GM21576 (cell line): Measurements from ENCODE around the gene KCNMA1.

Experiments
- ATAC-seq: cut with Tn5 transposase; IDR thresholded peaks from one replicate; pipeline ENCODE4 v1.9.1; 2021; ENCODE audit warnings: mild to moderate bottlenecking, moderate library complexity; ENCODE audit not compliant: unreplicated experiment

The KCNMA1 gene

DNA sequence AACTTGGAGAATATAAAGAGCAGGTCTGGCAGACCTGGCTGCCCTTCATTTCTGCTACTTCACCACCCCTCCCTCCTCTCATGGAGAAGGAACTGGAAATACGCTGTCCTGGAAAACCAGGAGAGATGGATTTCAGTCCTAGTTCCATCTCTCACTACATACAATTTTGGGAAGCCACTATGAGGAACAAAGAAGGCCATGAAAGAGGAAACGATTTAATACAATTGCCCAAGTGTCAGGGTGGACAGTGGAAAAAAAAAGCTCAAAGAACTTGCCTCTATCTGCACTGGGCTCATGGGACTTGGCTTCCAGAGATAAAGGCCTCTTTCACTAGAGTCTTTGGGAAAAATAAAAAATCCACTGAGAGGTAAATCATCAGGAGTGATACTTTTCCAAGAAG lies 561.7 kb downstream of the KCNMA1 start:
- no peak for ATAC-seq

DNA sequence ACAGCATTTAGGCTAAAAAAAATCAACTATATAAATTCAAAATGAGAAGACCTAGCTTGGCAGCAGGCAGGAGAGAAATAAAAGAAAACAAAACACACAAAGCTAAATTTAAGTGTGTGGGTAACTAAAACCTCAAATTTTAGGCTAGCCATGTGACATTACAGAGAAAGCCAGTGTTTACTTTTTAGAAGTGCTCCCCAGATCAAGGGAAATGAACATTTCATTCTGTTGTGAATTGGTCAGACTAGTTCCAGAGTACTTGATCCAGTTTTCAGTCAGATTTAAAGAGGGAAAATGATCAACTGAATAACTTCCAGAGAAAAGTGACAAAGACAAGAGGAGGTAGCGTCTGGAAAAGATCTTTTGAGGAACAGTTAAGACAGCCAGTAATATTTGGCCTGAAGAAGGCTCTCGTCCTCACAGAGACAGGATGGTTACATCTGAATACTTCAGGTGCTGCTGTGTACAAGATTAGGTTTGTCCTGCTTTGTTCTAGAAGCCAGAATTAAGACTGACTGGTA lies 563.4 kb downstream of the KCNMA1 start:
- ATAC-seq: no peak

DNA sequence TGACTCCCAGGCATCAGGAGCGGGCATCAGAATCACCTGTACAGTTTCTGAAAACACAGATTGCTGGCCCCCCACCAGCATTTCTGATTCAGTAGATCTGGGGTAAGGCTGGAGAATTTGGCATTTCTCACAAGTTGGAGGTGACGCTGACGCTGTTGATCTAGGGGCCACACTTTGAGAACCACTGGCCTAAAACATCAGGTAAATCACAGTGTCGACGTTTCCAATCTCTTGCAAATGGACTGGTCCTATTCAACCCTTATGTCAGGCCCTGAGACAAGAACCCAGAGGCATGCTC lies 564.0 kb downstream of the KCNMA1 start:
- ATAC-seq: no peak

DNA sequence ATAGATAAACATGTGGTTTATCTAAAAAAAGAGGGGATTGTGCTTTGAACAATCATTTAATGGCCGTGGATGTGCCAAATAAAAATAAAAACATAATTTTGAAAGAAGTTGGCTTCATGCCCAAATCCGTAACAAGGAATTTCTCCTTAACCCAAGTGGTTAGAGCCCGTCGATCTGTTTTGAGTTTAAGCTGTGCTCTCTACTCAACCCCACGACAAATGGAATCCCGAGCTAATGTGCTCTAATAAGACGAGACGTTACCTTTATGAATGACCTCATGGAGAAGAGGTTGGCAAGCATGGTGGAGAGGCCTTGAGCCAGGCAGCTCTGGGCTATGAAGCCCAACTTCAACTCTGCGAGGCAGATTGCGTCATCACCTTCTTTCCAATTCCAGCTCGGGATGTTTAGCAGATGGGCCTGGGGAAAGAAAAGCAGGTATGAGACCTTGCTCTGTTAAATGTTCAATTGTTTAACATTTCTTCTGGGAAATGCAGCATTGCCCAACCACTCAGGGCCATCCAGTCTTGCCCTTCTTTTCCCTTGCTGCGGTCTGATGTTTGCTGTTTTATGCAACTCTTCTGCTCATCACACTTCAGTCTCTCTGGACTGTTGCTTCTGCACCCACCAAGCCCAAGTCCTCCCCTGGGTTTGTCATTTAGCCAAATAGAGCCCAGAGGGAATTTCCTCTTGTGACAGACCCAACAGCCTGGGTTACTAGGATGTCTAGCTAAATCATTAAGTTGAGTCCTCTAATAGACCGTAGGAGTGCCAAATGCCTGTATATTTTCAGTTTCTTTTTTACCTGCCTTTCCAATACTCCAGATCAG lies 564.6 kb downstream of the KCNMA1 start:
- ATAC-seq: no peak

DNA sequence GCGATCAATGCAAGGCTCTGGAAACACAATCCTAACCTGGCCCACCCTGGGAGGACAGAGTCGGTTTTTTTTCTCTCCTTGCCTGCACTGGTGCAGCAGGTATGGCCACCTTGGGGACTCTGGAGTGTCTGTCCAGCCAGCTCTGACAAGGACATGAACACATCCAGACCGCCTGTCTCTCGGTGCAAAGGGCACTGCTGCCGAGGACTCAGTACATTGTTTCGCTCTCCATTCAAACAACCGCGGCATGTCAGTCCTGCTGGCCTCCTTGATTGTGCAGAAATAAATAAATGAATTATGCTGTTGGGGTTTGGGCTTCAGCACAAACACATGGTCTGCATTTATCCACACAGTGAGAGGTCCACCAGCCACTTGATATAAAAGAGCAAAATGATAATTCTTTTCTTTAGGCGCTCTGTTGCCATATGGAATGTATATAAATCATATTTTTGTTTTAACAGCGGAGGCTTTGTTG lies 565.2 kb downstream of the KCNMA1 start:
- no peak for ATAC-seq

DNA sequence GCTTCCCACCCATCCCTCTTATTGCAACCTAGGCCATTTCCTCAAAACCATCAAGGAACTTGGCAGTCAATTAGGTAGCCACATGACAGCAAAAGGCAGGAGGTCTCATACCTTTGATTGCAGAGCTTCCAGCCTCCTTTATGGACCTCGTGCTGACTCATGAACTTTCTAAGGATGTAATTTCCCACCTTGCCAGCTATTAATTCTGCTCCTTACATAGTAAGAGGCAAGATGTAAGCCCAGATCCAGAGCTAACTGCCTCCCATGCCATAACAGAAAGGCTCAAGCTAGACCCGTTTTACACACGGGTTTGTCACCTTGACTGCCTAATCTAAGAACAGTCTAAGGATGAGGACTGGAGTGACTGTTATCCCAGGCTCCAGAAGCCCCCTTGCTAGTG lies 565.7 kb downstream of the KCNMA1 start:
- ATAC-seq: no peak

DNA sequence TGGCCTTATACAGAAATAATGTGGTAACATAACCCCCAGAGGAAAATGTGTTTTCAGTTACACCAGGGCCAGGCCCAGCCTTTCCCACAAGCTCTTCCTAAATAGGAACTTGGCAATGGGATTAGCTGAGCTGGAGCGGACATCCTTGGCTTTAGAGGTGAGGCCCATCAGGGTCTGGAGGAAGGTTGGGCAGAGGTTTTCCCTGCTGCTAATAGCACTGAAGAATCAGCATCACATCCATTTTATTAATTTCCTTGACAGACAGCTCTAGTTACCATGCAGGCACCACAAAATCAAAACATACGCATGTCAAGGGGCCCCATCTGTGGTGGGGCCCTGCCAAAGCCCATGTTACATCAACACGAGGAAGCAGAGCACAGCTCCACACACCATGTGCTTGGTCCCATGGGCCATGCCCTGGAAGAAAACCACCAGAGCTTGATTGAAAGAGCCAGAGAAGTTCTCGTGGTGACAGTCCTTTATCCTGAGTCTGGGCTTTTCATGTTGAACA lies 566.6 kb downstream of the KCNMA1 start:
- no peak for ATAC-seq

DNA sequence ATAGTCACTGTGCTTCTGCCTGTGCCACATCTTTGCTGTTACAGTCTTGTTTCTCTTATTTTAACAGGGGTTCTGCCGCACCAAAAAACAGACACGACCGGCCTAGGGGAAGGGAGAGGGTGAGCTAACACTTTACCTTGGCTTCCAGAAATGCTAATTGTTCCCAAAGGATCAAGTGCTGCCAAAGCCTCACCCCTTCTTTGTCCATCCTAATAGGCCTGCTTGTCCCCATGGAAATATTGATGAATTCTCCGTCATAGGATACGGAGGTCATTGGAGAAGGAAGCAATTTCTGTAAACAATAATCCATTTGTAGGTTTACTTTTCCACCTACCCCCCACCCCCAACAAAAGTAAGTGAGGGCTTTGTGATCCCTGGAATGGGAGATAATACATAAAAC lies 567.3 kb downstream of the KCNMA1 start:
- no peak for ATAC-seq

DNA sequence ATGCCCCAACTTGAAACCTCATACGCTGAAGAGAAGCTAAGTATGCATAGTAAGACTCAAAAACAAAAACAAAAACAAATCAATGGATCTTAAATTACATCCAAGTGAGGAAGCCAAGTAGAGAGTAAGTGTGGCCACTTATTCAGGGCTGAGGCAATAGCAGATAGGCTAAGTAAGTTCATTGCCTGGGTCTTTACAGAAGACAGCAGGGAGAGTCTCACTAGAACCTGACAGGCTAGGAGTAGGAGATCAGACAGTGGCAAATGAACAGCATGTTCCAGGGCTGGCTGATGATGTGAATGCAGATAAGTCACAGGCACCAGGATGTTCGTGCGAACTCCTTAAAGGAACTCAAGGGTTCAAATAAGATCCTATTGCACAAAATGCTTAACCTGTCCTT lies 568.6 kb downstream of the KCNMA1 start:
- ATAC-seq: no peak

DNA sequence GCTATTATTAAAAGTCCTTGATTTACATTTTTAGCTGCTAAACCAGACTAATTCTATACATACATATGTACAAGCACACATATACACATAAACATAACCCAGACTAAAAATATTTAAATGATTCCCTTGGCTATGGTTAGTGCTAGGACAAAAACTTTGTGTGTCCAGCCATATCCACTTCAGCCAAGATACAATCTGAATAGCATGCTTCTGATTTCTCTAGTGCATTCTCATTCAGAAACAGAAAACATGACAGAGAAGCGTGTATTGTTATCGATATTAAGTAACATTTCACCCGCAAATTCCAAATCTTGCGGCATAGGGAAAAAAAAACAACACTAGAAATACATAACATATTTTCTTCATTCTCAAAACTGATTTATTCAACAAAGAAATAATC lies 569.3 kb downstream of the KCNMA1 start:
- ATAC-seq: no peak

DNA sequence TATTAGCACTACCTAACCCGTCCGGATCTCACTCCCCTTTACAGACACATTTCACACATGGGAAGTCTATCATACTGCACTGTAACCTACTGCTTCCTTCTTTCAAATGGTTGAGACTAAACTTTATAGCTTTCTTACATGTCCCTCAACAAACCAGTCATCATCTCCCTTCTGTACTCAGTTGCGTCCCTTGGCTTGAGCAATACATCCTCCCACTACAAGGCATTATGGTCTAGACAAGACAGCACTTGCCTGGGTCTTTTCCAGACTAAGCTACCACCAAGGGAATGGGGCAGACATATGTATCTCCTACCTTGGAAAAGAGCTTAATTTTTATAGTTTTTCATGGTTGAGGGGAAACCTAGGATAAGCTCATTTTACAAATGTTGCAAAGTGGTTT lies 575.2 kb downstream of the KCNMA1 start:
- ATAC-seq: no peak

DNA sequence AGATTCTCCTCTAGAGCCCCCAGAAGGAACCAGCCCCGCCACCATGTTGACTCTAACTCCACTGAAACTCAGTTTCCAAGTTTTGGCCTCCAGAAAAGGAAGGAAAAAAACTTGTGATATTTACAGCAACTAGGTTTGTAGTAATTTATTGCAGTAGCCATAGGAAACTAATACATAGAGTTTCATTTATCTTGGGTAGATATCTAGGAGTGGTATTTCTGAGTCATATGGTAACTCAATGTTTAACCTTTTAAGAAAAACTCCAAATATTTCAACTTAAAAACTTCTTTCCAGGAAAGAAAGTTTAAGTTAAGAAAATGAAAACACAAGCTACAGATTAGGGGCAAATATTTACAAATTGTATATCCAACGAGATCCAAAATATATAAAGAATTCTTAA lies 576.7 kb downstream of the KCNMA1 start:
- ATAC-seq: no peak

DNA sequence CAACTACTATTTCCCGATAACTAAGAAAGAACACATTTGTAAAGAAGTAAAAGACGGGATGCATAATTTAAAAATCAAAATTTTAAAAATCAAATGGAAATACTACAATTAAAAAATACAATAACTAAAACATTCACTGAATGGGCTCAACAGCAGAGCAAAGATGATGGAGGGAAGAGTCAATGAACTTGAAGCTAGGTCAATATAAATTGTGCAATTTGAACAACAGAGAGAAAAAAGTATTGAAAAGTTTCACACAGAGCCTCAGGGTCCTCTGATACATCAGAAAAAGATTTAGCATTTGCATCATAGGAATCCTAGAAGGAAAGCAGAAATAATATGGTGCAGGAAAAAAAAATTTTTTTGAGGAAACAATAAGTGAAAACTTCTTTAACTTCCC lies 581.0 kb downstream of the KCNMA1 start:
- ATAC-seq: no peak

DNA sequence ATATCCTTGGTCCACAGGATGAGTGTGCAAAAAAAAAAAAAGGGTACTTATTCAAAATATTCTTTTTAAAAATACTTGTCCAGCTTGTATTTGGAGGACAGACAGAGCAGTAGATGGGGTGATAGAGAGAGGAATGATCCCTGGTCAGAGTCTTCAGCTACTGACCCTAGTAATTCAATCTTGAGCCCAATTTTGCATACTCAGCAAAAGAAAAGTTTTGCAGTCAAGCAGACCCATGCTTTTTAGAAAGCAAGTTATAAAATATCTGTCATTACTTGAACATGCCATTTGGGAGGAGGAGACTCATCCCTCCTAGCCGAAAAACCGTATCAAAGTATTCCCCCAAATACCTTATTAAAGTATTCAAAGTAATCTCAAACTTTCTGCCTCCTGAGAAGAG lies 585.0 kb downstream of the KCNMA1 start:
- no peak for ATAC-seq

DNA sequence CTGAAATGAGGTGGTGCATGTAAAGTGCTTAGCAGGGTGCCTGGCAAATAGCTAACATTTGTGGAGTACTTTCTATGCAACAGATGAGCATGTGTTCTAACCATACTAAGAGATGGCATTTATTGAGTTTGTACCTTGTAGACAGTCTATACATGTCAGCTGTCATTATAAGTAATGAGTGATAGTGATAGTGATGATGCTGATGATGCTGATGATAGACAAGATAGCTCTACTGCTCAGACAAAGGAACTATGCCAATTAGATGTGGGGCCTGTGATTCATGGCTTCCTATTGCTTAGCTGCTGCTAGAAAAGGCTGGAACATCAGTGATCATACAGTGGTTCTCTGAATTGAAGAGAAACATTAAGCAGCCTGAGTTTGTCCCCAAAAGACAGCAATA lies 585.8 kb downstream of the KCNMA1 start:
- ATAC-seq: no peak

DNA sequence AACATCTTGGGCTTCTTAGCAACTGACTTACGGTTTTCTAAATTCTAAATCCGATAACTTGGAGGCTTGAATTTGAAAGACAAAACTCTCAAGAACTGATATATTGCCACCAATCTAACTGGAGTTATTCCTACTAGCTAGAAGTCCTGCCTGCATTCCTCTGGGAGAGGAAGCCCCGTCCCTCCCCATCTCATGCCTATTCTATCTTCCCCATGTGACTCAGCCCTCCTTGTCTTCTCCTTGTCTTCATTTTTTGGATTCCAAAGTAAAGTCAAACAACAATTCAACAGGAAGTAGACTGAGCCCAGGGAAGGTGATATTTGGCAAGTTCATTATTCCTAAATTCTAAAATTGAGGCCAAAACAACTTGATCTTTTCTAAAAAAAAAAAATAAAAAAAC lies 587.7 kb downstream of the KCNMA1 start:
- no peak for ATAC-seq

DNA sequence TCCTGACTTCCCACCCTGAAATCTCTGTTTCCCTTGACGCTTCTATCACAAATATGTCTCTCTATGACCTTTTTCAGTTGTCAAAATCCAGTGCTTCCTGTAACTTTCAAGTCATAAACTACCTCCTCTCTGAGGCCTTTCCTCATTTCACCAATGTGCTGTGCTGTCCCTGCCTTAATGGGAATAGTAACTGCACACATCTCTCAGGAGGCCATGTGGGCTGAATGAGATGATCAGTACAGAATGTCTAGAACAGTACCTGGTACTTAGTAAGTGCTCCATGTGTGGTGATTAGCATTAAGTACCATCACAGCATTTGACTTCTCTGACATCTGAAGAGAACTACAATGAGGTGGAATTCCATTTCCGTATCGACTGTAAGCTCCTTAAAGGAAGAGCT lies 588.5 kb downstream of the KCNMA1 start:
- ATAC-seq: no peak

DNA sequence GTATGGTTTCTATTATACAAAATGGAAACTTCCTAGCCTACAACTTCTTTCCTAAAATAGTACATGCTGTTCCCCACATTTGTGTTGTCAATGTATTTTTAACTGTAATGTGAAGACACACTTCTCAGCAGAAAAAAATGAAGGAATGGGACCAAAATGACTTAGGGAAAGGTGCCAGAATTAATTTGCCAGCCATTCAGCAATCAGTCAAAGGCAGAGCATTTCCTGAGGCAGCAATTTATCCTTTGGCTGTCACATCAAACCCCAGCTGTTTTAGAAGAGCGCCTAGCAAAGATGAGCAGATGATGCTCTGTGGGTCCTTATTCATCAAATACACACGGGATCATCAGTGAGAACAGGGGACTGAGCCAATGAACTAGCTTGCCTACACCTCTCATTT lies 592.5 kb downstream of the KCNMA1 start:
- ATAC-seq: no peak

DNA sequence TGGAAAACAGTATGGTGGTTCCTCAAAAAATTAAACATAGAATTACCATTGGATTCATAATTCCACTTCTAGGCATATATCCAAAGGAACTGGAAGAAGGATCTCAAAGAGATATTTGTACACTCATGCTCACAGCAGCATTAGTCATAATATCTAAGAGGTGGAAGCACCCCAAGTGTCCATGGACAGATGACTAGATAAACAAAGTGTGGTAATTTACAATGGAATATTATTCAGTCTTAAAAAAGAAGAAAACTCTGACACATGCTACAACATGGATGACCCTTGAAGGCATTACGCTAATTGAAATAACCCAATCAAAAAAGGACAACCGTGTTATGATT lies 594.2 kb downstream of the KCNMA1 start:
- no peak for ATAC-seq

DNA sequence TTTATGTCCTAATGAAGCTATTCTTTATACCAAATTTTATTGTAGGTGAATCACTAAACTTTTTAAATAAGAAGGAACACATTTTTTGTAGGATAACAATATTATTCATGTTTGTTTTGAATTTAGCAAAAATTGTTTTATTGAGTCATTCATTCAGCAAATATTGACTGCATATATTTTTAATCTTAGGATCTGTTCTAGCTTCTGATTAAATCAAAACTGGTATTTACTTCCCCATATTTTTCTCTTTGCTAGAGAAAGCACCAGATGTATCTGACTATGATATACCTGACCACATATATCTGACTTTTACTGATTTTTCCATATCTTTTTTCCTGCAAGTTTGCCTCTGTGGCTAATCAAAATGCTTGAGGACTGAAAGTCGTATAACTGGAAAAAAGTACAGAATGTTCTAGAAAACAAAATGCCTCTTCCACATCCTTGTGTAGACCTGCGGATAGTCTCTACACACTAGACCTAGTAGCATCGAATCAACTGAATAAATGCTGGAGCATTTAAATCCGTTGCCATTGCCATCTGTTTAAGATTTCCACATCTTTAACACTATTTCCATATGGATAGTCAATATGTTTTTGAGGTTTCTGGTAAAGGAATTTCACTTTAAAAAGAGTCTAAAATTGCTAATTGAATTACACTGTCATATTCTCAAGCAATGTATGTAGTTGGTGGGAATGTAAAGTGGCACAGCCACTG lies 594.7 kb downstream of the KCNMA1 start:
- ATAC-seq: no peak

DNA sequence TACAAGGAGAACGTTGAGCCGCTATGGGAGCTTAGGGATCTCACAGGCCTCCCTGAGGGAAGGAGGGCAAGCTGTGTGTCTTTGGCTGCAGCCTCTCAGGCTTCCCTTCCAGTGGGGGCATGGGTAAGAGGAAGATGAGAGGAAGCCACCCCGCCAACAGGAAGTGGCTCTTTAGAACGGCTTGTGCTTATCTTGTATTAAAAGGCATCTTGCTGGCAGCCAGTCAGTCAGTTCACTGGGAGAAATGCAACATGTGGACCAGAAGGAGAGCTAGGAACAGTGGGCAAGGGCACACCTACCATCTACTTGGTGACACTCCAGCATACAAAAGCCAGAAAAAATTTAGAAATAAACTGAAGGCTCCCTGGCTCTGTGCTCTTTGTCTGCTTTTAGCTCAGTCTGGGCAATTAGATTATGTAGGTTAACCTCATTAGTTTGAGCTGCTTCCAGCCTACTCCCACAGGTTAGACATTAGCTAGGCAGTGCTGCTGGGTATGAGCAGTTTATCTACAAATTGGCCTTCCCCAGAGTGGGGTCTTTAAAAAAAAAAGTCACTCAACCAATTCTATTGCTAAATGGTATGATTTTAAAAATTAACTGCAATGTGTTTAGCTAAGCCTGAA lies 595.9 kb downstream of the KCNMA1 start:
- no peak for ATAC-seq

DNA sequence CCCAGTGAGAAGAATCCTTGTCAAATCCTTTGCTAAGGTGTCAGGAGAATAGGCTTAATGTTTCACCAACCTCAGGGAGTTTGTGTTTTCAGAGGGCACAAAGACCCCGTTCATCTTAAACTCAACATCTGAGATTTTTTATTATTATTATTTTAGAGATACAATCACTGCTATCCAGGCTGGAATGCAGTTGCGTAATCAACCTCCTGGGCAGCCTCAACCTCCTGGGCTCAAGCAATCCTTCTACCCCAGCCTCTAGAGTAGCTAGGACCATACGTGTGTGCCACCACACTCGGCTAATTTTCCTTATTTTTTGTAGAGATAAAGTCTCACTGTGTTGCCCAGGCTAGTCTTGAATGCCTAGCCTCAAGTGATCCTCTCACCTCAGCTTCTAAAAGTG lies 599.2 kb downstream of the KCNMA1 start:
- no peak for ATAC-seq
